HG03060 (cell line): ENCODE results near the gene KIF21B.
"Not testable (repeated sequence)": the region's sequence is repeated elsewhere in the genome, so short reads cannot be mapped to it uniquely, and the experiment has no call there.

Source experiments
- ATAC-seq: cut with Tn5 transposase; IDR thresholded peaks from one replicate; pipeline ENCODE4 v1.9.1; 2021; ENCODE audit warnings: low read depth, moderate number of reproducible peaks; ENCODE audit not compliant: unreplicated experiment

The KIF21B gene

GRCh38 chr1:200973937-200974657, 49.4 kb downstream of the KIF21B start:
- no peak for ATAC-seq

GRCh38 chr1:200972985-200973742, 50.4 kb downstream of the KIF21B start:
- no peak for ATAC-seq

- no peak for ATAC-seq
Observed at GRCh38 chr1:200971955-200972711, 51.4 kb downstream of the KIF21B start.

- ATAC-seq, result no peak
Observed at GRCh38 chr1:200971428-200971903, 52.0 kb downstream of the KIF21B start.

- no peak for ATAC-seq
Observed at GRCh38 chr1:200970771-200971427, 52.6 kb downstream of the KIF21B start.

GRCh38 chr1:200969726-200970561, 53.6 kb downstream of the KIF21B start:
- ATAC-seq, result peak; percentile 49

- ATAC-seq, result no peak
Observed at GRCh38 chr1:200968469-200969410, 54.8 kb downstream of the KIF21B start.

- ATAC-seq, result no peak
Observed at GRCh38 chr1:200967693-200968468, 55.6 kb downstream of the KIF21B start.

- no peak for ATAC-seq
Observed at GRCh38 chr1:200966934-200967333, 56.6 kb downstream of the KIF21B start.

GRCh38 chr1:200965111-200965805, 58.3 kb downstream of the KIF21B start:
- ATAC-seq, result no peak

- not testable (repeated sequence) for ATAC-seq
Observed at GRCh38 chr1:200963888-200964287, 59.6 kb downstream of the KIF21B start.

- ATAC-seq, result no peak
Observed at GRCh38 chr1:200963076-200963475, 60.4 kb downstream of the KIF21B start.

GRCh38 chr1:200962631-200963030, 60.9 kb downstream of the KIF21B start:
- no peak for ATAC-seq

GRCh38 chr1:200962151-200962550, 61.4 kb downstream of the KIF21B start:
- not testable (repeated sequence) for ATAC-seq

GRCh38 chr1:200960948-200961340, 62.6 kb downstream of the KIF21B start:
- ATAC-seq, result no peak

- ATAC-seq, result no peak
Observed at GRCh38 chr1:200960236-200960947, 63.1 kb downstream of the KIF21B start.
